H1 (cell line): Measurements from ENCODE around the gene MRPL11. TPM values are rescaled to one million over a fixed set of nuclear protein-coding genes. Genes with fewer than 3 reads are reported as not detected.

Source experiments
- CTCF ChIA-PET: fragments of 300-600 bp; sonication (Branson Sonifier 250); formaldehyde crosslinking; loops from one replicate; lab custom pipeline; 2021; ENCODE audit not compliant: partially characterized antibody; lab: Charles Lee
- POLR2A ChIA-PET: fragments of 300-600 bp; sonication (Branson Sonifier 250); formaldehyde crosslinking; loops from one replicate; lab custom pipeline; 2021; ENCODE audit warnings: inconsistent platforms; ENCODE audit not compliant: partially characterized antibody; lab: Charles Lee
- DNase-seq, 2 experiments: peaks; one replicate each; pipeline versions ENCODE4 v3.0.0 to v3.0.0-alpha.2; 2010 to 2022; ENCODE audit warnings: low spot score in 2 of 2, low read depth in 1 of 2, mixed read lengths in 1 of 2
- FAIRE-seq: peaks from 2 replicates; lab custom pipeline; 2011; peaks lifted over from hg19 to GRCh38; lab: Jason Lieb, UNC
- H2AFZ ChIP-seq: 2 replicates; pipeline ENCODE4 v1.8.1; 2012; ENCODE audit warnings: low read length, inconsistent platforms
- H2AK5ac ChIP-seq: 2 replicates; pipeline ENCODE4 v1.6.1; 2013; ENCODE audit warnings: low read depth, low read length
- H2BK120ac ChIP-seq: replicated peaks from 2 replicates; pipeline ENCODE3; 2013; ENCODE audit warnings: low read depth, low read length, inconsistent platforms
- H2BK12ac ChIP-seq: 2 replicates; pipeline ENCODE4 v1.6.1; 2013; ENCODE audit warnings: low read depth, low read length
- H2BK15ac ChIP-seq: 2 replicates; pipeline ENCODE4 v1.6.1; 2013; ENCODE audit warnings: low read length
- H2BK20ac ChIP-seq: 2 replicates; pipeline ENCODE4 v1.6.1; 2013; ENCODE audit warnings: low read length
- H2BK5ac ChIP-seq: 2 replicates; pipeline ENCODE4 v1.6.1; 2013; ENCODE audit warnings: low read depth, low read length
- H3K14ac ChIP-seq: 2 replicates; pipeline ENCODE4 v1.6.1; 2013; ENCODE audit warnings: inconsistent platforms; ENCODE audit not compliant: insufficient read length
- H3K18ac ChIP-seq: 2 replicates; pipeline ENCODE4 v1.6.1; 2013; ENCODE audit warnings: low read length; ENCODE audit errors: extremely low read depth
- H3K23ac ChIP-seq: 2 replicates; pipeline ENCODE4 v1.6.1; 2013; ENCODE audit warnings: inconsistent platforms; ENCODE audit not compliant: insufficient read length
- H3K23me2 ChIP-seq: 2 replicates; pipeline ENCODE4 v1.6.1; 2013; ENCODE audit warnings: low read depth, low read length
- H3K27ac ChIP-seq: 2 replicates; pipeline ENCODE4 v1.6.1; 2011; ENCODE audit warnings: low read depth, low read length, inconsistent platforms
- H3K27me3 ChIP-seq, 4 experiments: replicated peaks in 1 of 4; 1 replicate in 1 of 4; 2 replicates in 3 of 4; pipeline versions ENCODE4 v1.6.1 to v1.8.1; 2011 to 2013; ENCODE audit warnings: low read length in 3 of 4, mild to moderate bottlenecking in 3 of 4, inconsistent platforms in 2 of 4, mixed read lengths in 2 of 4, moderate library complexity in 1 of 4; ENCODE audit not compliant: control insufficient read depth in 3 of 4, insufficient read depth in 3 of 4; ENCODE audit errors: extremely low read depth in 1 of 4
- H3K36me3 ChIP-seq, 4 experiments: 2 replicates each; pipeline versions ENCODE4 v1.6.1 to v1.8.1; 2011 to 2013; ENCODE audit warnings: mild to moderate bottlenecking in 4 of 4, low read length in 3 of 4, moderate library complexity in 2 of 4, control low read depth in 1 of 4, inconsistent platforms in 1 of 4; ENCODE audit not compliant: insufficient read depth in 4 of 4, control insufficient read depth in 2 of 4
- H3K4ac ChIP-seq: replicated peaks from 2 replicates; pipeline ENCODE3; 2013; ENCODE audit warnings: low read length, low read depth, mixed read lengths, inconsistent platforms; ENCODE audit not compliant: insufficient read length
- H3K4me1 ChIP-seq, 4 experiments: replicated peaks in 1 of 4; 1 replicate in 1 of 4; 2 replicates in 3 of 4; pipeline versions ENCODE4 v1.6.1 to v1.8.1; 2011 to 2013; ENCODE audit warnings: low read length in 3 of 4, inconsistent platforms in 2 of 4, mixed read lengths in 1 of 4; ENCODE audit not compliant: insufficient read depth in 4 of 4, control insufficient read depth in 3 of 4
- H3K4me2 ChIP-seq, 2 experiments: 2 replicates each; pipeline versions ENCODE4 v1.6.1 to v1.8.1; 2011 to 2013; ENCODE audit warnings: low read depth in 2 of 2, low read length in 2 of 2, control low read depth in 1 of 2, inconsistent platforms in 1 of 2, mild to moderate bottlenecking in 1 of 2; ENCODE audit not compliant: insufficient read depth in 1 of 2
- H3K4me3 ChIP-seq, 4 experiments: fragments of 200-600, 300-600 bp in 1 of 4; sonication (generic), shearing (Covaris generic), sonication (Bioruptor Twin) in 1 of 4; 2 replicates each; pipeline versions ENCODE4 v1.5.1 to v1.8.1; 2011 to 2016; ENCODE audit warnings: low read length in 4 of 4, low read depth in 3 of 4, control low read depth in 2 of 4, inconsistent platforms in 2 of 4, mild to moderate bottlenecking in 2 of 4, mixed read lengths in 1 of 4, moderate library complexity in 1 of 4; ENCODE audit not compliant: insufficient read depth in 2 of 4; ENCODE audit errors: extremely low read depth in 1 of 4
- H3K56ac ChIP-seq: replicated peaks from 2 replicates; pipeline ENCODE3; 2013; ENCODE audit warnings: low read depth, mild to moderate bottlenecking, mixed read lengths, low read length, inconsistent platforms; ENCODE audit not compliant: insufficient read length
- H3K79me1 ChIP-seq: 2 replicates; pipeline ENCODE4 v1.6.1; 2013; ENCODE audit warnings: low read depth, low read length, control low read depth
- H3K79me2 ChIP-seq, 2 experiments: 2 replicates each; pipeline versions ENCODE4 v1.6.1 to v1.8.1; 2012 to 2013; ENCODE audit warnings: low read length in 2 of 2, mild to moderate bottlenecking in 2 of 2, inconsistent platforms in 1 of 2; ENCODE audit not compliant: insufficient read depth in 2 of 2, control insufficient read depth in 1 of 2
- H3K9ac ChIP-seq, 4 experiments: replicated peaks in 1 of 4; 1 replicate in 1 of 4; 2 replicates in 3 of 4; pipeline versions ENCODE4 v1.6.1 to v1.8.1; 2011 to 2013; ENCODE audit warnings: low read depth in 3 of 4, low read length in 3 of 4, control low read depth in 2 of 4, mild to moderate bottlenecking in 2 of 4, moderate library complexity in 2 of 4, inconsistent platforms in 1 of 4; ENCODE audit errors: extremely low read depth in 1 of 4
- H3K9me3 ChIP-seq, 2 experiments: 2 replicates each; pipeline versions ENCODE4 v1.6.1 to v1.8.1; 2012 to 2013; ENCODE audit warnings: mild to moderate bottlenecking in 2 of 2, moderate library complexity in 2 of 2, control low read depth in 1 of 2, inconsistent platforms in 1 of 2, low read depth in 1 of 2, low read length in 1 of 2, mixed read lengths in 1 of 2; ENCODE audit not compliant: insufficient read depth in 2 of 2
- H4K20me1 ChIP-seq, 2 experiments: replicated peaks in 1 of 2; 2 replicates each; pipeline versions ENCODE3 to v1.8.1; 2011 to 2013; ENCODE audit warnings: inconsistent platforms in 2 of 2, low read length in 2 of 2, mild to moderate bottlenecking in 1 of 2; ENCODE audit not compliant: insufficient read depth in 2 of 2, control insufficient read depth in 1 of 2
- H4K5ac ChIP-seq: 2 replicates; pipeline ENCODE4 v1.6.1; 2013; ENCODE audit warnings: low read length, low read depth, mixed read lengths, inconsistent platforms; ENCODE audit not compliant: insufficient read length
- H4K8ac ChIP-seq: 2 replicates; pipeline ENCODE4 v1.8.0; 2013; ENCODE audit warnings: mild to moderate bottlenecking, moderate library complexity, low read length, inconsistent platforms; ENCODE audit not compliant: insufficient read depth; ENCODE audit errors: extremely low read depth
- H4K91ac ChIP-seq: replicated peaks from 2 replicates; pipeline ENCODE3; 2013; ENCODE audit warnings: low read length, mixed read lengths, inconsistent platforms; ENCODE audit not compliant: insufficient read length
- POLR2A ChIP-seq, 2 experiments: IDR thresholded peaks; 1 replicate in 1 of 2; 2 replicates in 1 of 2; pipeline ENCODE4 v1.6.1; 2011; ENCODE audit warnings: low read depth in 2 of 2, low read length in 2 of 2, mild to moderate bottlenecking in 2 of 2; ENCODE audit errors: control extremely low read depth in 1 of 2
- RAD21 ChIP-seq, 2 experiments: IDR thresholded peaks in 1 of 2; conservative IDR thresholded peaks in 1 of 2; 2 replicates each; pipeline ENCODE4 v1.6.1; 2011; ENCODE audit warnings: low read depth in 2 of 2, low read length in 2 of 2, improper control_type of control experiment in 1 of 2, inconsistent platforms in 1 of 2, mild to moderate bottlenecking in 1 of 2, moderate library complexity in 1 of 2
- SRF ChIP-seq: IDR thresholded peaks from 2 replicates; pipeline ENCODE4 v1.6.1; 2011; ENCODE audit warnings: mild to moderate bottlenecking, low read depth, low read length, moderate library complexity
- TAF1 ChIP-seq: IDR thresholded peaks from 2 replicates; pipeline ENCODE4 v1.6.1; 2011; ENCODE audit warnings: mild to moderate bottlenecking, low read depth, low read length
- TEAD4 ChIP-seq: IDR thresholded peaks from 2 replicates; pipeline ENCODE4 v1.6.1; 2012; ENCODE audit warnings: low read depth, low read length, inconsistent platforms, mixed read lengths
- WGBS, 2 experiments: shearing (Covaris generic) in 1 of 2; methylation state at CpG; one replicate each; pipeline versions ENCODE4 v1.1.6 to v1.1.7; 2013 to 2015; ENCODE audit warnings: low lambda C conversion rate in 2 of 2, mixed read lengths in 2 of 2, inconsistent platforms in 1 of 2, low coverage in 1 of 2, missing lambda C conversion rate in 1 of 2; ENCODE audit not compliant: insufficient replicate concordance in 2 of 2, insufficient coverage in 1 of 2, insufficient read length in 1 of 2; ENCODE audit errors: extremely low coverage in 1 of 2, missing lambda C conversion rate in 1 of 2; 5-methylcytosine and 5-hydroxymethylcytosine counted together
- polyA plus RNA-seq, 7 experiments: library from polyadenylated mRNA; depleted of rRNA in 3 of 7; stranded (reverse) in 5 of 7; unstranded in 2 of 7; fragments of >200 nt in 5 of 7; fragments of 200-250 nt in 2 of 7; gene quantifications; 1 replicate in 5 of 7; 2 replicates in 1 of 7; 4 replicates in 1 of 7; pipeline versions ENCODE4 v1.2.1 to v1.2.3, GENCODE V29; 2011 to 2013; ENCODE audit warnings: missing spikeins in 2 of 7, mixed read lengths in 2 of 7
- total RNA-seq: library from RNA; stranded (reverse); fragmentation: NEBNext Ultra II Directional; extraction: Animal tissue kit (Norgen Biotek cat#: 25700); gene quantifications from 2 replicates; pipeline ENCODE4 v1.2.1, GENCODE V29; 2021

The MRPL11 gene
- total and polyA plus RNA-seq, 2 of the 8 experiments (the other 6 are each of a cell fraction or from before 2014, with no cell fraction given), result 105 to 141 TPM

GRCh38 chr11:66409226-66409625 is 29.4 kb downstream of the MRPL11 start:
- H2BK15ac ChIP-seq, result peak overlapping the region; percentile 12; the same call in 1 of the 2 replicates
- peak overlapping the region; percentile 0 to 76 for H3K4me2 ChIP-seq
- TF ChIP-seq POLR2A (IDR thresholded peaks at IDR 0.05; ENCODE audit: control extremely low read depth in 1 of 2, low read depth in 2 of 2, low read length in 2 of 2) (no peak), TEAD4 (no peak), SRF (no peak), RAD21 (IDR thresholded peaks at IDR 0.05 in 1 of 2, conservative IDR thresholded peaks at IDR 0.05 in 1 of 2; ENCODE audit: low read depth in 2 of 2, low read length in 2 of 2) (no peak), TAF1 (no peak)
- TF ChIP-seq, all 59 proteins: peak for 0
- peak overlapping the region; percentile 22; the same call in 1 of the 2 replicates for H2BK12ac ChIP-seq
- no peak overlapping the region for H4K5ac ChIP-seq
- no peak overlapping the region for H3K56ac ChIP-seq
- H3K23me2 ChIP-seq, result peaks cover 2% of the 10 kb centered on the region; the same call in 1 of the 2 replicates
- peak overlapping the region; percentile 78 for H3K18ac ChIP-seq
- H3K27ac ChIP-seq, result peak overlapping the region; percentile 19; the same call in 1 of the 2 replicates
- H4K20me1 ChIP-seq, result no peaks in the 10 kb centered on the region
- H3K4me3 ChIP-seq, result peak overlapping the region; percentile 8 to 68 (median 29)
- H2AK5ac ChIP-seq, result no peak overlapping the region
- no peak overlapping the region for H2BK5ac ChIP-seq
- H2BK120ac ChIP-seq, result no peak overlapping the region
- peak overlapping the region in 1 of 4 experiments; percentile 54; a peak in 2 of 7 replicates for H3K9ac ChIP-seq
- no peaks in the 10 kb centered on the region for H3K79me1 ChIP-seq
- FAIRE-seq, result no peak
- H3K4ac ChIP-seq, result no peak overlapping the region
- no peak overlapping the region for H2AFZ ChIP-seq
- no peak overlapping the region for H2BK20ac ChIP-seq
- peaks cover 0 to 10% (median 2%) of the 10 kb centered on the region in 4 experiments; a peak in 3 of 7 replicates for H3K27me3 ChIP-seq
- no peaks in the 10 kb centered on the region for H3K79me2 ChIP-seq
- peak overlapping the region; percentile 63; the same call in 1 of the 2 replicates for H4K8ac ChIP-seq
- ChIA-PET CTCF (interaction anchor here (0.6 to 9.7 kb wide), 19 partner anchors 12 to 663 kb away, joined by 3 to 202 read pairs (median 4); partner anchors contain the start of genes DPP3, MRPL11, NPAS4 and PELI3), POLR2A (interaction anchor here (1.2 to 7.7 kb wide), 6 partner anchors 9 to 269 kb away, joined by 3 to 78 read pairs (median 7); partner anchors contain the start of genes DPP3, NPAS4 and RBM4B)
- no peaks in the 10 kb centered on the region for H3K36me3 ChIP-seq
- H3K4me1 ChIP-seq, result peaks cover 0 to 20% (median 15%) of the 10 kb centered on the region in 4 experiments; a peak in 6 of 7 replicates
- 100% methylated on average over 2 of the region's 15 CpGs; no CpG with 5 or more reads in 1 of the 2 experiments for WGBS, 2 experiments
- no peak overlapping the region for H3K23ac ChIP-seq
- H4K91ac ChIP-seq, result no peak overlapping the region
- H3K14ac ChIP-seq, result no peak overlapping the region
- DNase-seq, result no peak
- no peaks in the 10 kb centered on the region for H3K9me3 ChIP-seq
